ENCODE data around the gene ABHD17A.
A peak's percentile ranks its signal among the peaks of the same experiment; 100 is the strongest.

ABHD17A gene

GRCh38 chr19:1914826-1915341, 29.6 kb upstream of the ABHD17A start:
- H3K27me3 ChIP-seq (ENCODE audit: control insufficient read depth in 1 of 2, insufficient read depth in 1 of 2, low read length in 2 of 2): no peaks in the 10 kb centered on the region
- WGBS: 96% methylated on average over 23 of the region's 23 CpGs
- H3K4ac ChIP-seq (ENCODE audit: low read depth in 1 of 2, low read length in 2 of 2): no peak overlapping the region
- no peak overlapping the region for H4K91ac ChIP-seq (ENCODE audit: low read length)
- no peak overlapping the region for H3K14ac ChIP-seq (ENCODE audit: low read length in 2 of 2)
- no peak overlapping the region for H2AK5ac ChIP-seq (ENCODE audit: low read length, severe bottlenecking)
- H3K4me3 ChIP-seq (ENCODE audit: insufficient read depth in 1 of 2, low read depth in 1 of 2, low read length in 2 of 2): no peak overlapping the region
- no peak overlapping the region for H4K8ac ChIP-seq (ENCODE audit: low read length)
- H3K18ac ChIP-seq (ENCODE audit: low read depth in 1 of 2, low read length in 2 of 2): no peak overlapping the region
- peaks cover 16% of the 10 kb centered on the region for H3K4me1 ChIP-seq (ENCODE audit: control insufficient read depth, insufficient read depth, low read depth, low read length)
- H2BK15ac ChIP-seq (ENCODE audit: low read depth, poor library complexity, severe bottlenecking): no peak overlapping the region
- H3K79me1 ChIP-seq (replicated peaks; ENCODE audit: low read length, poor library complexity, severe bottlenecking): peaks cover 45% of the 10 kb centered on the region
- no peak overlapping the region for H3K4me2 ChIP-seq (ENCODE audit: low read length, poor library complexity, severe bottlenecking)
- DNase-seq: no peak
- no peak overlapping the region for H2AFZ ChIP-seq (ENCODE audit: low read depth, low read length)
- no peak overlapping the region for H2BK12ac ChIP-seq (ENCODE audit: low read length in 2 of 2)
- peaks cover 50 to 75% of the 10 kb centered on the region in 2 experiments for H3K36me3 ChIP-seq (ENCODE audit: control insufficient read depth in 1 of 2, insufficient read depth in 2 of 2, low read depth in 1 of 2, low read length in 2 of 2)
- no peak overlapping the region for H3K27ac ChIP-seq (ENCODE audit: low read length, poor library complexity, severe bottlenecking)
- no peak overlapping the region for H3K9ac ChIP-seq (ENCODE audit: low read length)
- no peak overlapping the region for H2BK5ac ChIP-seq (ENCODE audit: low read depth, low read length, poor library complexity, severe bottlenecking)
- H2BK120ac ChIP-seq (ENCODE audit: low read depth, low read length): no peak overlapping the region
- H3K9me3 ChIP-seq (ENCODE audit: control insufficient read depth, low read length): no peaks in the 10 kb centered on the region
- no peak overlapping the region for H3K23ac ChIP-seq (ENCODE audit: low read length in 2 of 2)

DNA sequence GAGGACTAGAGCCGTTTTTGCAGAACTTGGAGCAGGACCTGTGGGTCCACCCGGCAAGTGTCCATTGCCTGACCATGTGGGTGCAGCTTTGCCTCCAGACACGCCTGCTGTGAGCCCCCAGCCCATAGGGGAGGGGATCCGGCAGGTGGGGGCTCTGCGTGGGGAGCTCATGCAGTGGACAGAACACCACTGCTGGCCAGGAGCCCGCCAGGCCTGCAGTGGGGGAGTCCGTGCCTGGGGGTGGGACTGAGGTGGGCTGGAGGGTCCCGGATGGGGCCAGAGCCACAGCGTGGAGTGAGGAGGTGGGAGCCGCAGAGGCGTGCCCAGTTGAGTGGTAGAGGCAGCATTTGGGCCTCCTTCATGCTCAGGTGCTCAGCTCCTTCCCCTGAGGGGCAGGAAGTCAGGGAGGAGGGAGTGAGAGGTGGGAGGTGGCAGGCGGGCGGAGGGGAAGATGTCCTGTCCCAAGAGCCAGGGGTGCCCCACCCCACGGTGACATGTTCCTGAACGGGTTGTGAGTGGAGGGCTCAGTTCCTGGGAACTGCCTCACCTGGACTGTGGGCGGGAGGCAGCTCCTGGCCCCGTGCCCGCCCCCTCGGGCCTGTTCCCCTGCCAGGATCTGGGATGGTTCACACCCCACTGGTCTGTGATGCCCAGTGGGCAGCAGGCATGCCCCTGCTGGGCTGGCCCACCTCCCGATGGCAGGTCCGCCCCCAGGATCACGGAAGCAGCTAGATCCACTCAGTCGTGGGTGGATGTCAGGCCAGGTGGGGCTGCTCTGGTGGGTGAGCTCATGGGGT, 28.7 kb upstream of the ABHD17A start:
- DNase-seq: no peak
- no peak overlapping the region for H4K8ac ChIP-seq (ENCODE audit: low read length)
- peaks cover 44% of the 10 kb centered on the region for H3K79me1 ChIP-seq (replicated peaks; ENCODE audit: low read length, poor library complexity, severe bottlenecking)
- no peak overlapping the region for H3K18ac ChIP-seq (ENCODE audit: low read depth in 1 of 2, low read length in 2 of 2)
- WGBS: 92% methylated on average over 23 of the region's 23 CpGs
- H2AK5ac ChIP-seq (ENCODE audit: low read length, severe bottlenecking): no peak overlapping the region
- no peak overlapping the region for H3K9ac ChIP-seq (ENCODE audit: low read length)
- H3K27ac ChIP-seq (ENCODE audit: low read length, poor library complexity, severe bottlenecking): no peak overlapping the region
- no peak overlapping the region for H3K14ac ChIP-seq (ENCODE audit: low read length in 2 of 2)
- no peak overlapping the region for H2BK12ac ChIP-seq (ENCODE audit: low read length in 2 of 2)
- no peak overlapping the region for H3K4ac ChIP-seq (ENCODE audit: low read depth in 1 of 2, low read length in 2 of 2)
- no peaks in the 10 kb centered on the region for H3K27me3 ChIP-seq (ENCODE audit: control insufficient read depth in 1 of 2, insufficient read depth in 1 of 2, low read length in 2 of 2)
- H2BK120ac ChIP-seq (ENCODE audit: low read depth, low read length): no peak overlapping the region
- peaks cover 25% of the 10 kb centered on the region for H3K4me1 ChIP-seq (ENCODE audit: control insufficient read depth, insufficient read depth, low read depth, low read length)
- no peak overlapping the region for H3K4me3 ChIP-seq (ENCODE audit: insufficient read depth in 1 of 2, low read depth in 1 of 2, low read length in 2 of 2)
- H4K91ac ChIP-seq (ENCODE audit: low read length): no peak overlapping the region
- peaks cover 43 to 77% of the 10 kb centered on the region in 2 experiments for H3K36me3 ChIP-seq (ENCODE audit: control insufficient read depth in 1 of 2, insufficient read depth in 2 of 2, low read depth in 1 of 2, low read length in 2 of 2)
- no peaks in the 10 kb centered on the region for H3K9me3 ChIP-seq (ENCODE audit: control insufficient read depth, low read length)
- H3K23ac ChIP-seq (ENCODE audit: low read length in 2 of 2): no peak overlapping the region
- H3K4me2 ChIP-seq (ENCODE audit: low read length, poor library complexity, severe bottlenecking): no peak overlapping the region
- no peak overlapping the region for H2BK5ac ChIP-seq (ENCODE audit: low read depth, low read length, poor library complexity, severe bottlenecking)
- no peak overlapping the region for H2BK15ac ChIP-seq (ENCODE audit: low read depth, poor library complexity, severe bottlenecking)
- no peak overlapping the region for H2AFZ ChIP-seq (ENCODE audit: low read depth, low read length)

DNA sequence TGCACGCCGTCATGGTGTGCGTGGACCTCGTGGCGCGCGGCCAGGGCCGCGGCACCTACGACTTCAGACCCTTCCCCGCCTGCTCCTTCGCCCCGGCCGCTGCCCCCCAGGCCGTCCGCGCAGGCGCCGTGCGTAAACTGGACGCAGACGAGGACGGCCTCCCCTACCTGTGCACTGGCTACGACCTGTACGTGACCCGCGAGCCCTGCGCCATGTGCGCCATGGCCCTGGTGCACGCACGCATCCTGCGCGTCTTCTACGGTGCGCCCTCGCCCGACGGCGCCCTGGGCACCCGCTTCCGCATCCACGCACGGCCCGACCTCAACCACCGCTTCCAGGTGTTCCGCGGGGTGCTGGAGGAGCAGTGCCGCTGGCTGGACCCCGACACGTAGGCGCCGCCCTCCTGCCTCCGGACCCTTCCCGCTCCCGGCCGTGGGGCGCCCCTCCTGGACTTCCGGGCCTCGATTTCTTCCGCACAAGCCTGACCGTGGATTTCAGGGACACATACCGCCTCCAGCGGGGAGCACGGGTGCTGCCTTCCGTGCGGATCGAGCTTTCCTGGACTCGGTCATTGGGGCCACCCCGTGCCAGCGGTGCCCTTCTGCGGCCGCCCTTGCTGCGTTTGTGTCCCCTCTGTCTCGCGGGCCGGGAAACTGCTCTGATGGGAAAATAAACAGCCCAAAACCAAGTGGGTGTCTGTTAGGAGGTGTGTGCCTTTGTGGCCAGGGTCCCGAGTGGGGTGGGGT, 27.6 kb upstream of the ABHD17A start:
- Histone ChIP-seq H2BK15ac (ENCODE audit: low read depth, poor library complexity, severe bottlenecking) (no peak overlapping the region), H3K14ac (ENCODE audit: low read length in 2 of 2) (no peak overlapping the region), H3K4me3 (ENCODE audit: insufficient read depth in 1 of 2, low read depth in 1 of 2, low read length in 2 of 2) (peak overlapping the region in 1 of 2 experiments; percentile 3), H3K79me1 (replicated peaks; ENCODE audit: low read length, poor library complexity, severe bottlenecking) (peaks cover 40% of the 10 kb centered on the region), H3K18ac (ENCODE audit: low read depth in 1 of 2, low read length in 2 of 2) (no peak overlapping the region), H3K4ac (ENCODE audit: low read depth in 1 of 2, low read length in 2 of 2) (no peak overlapping the region), H3K27me3 (ENCODE audit: control insufficient read depth in 1 of 2, insufficient read depth in 1 of 2, low read length in 2 of 2) (no peaks in the 10 kb centered on the region), H3K9ac (ENCODE audit: low read length) (no peak overlapping the region), H3K4me1 (ENCODE audit: control insufficient read depth, insufficient read depth, low read depth, low read length) (peaks cover 29% of the 10 kb centered on the region), H2BK5ac (ENCODE audit: low read depth, low read length, poor library complexity, severe bottlenecking) (no peak overlapping the region), H4K8ac (ENCODE audit: low read length) (no peak overlapping the region), H3K9me3 (ENCODE audit: control insufficient read depth, low read length) (no peaks in the 10 kb centered on the region), H4K91ac (ENCODE audit: low read length) (no peak overlapping the region), H3K23ac (ENCODE audit: low read length in 2 of 2) (no peak overlapping the region), H2AK5ac (ENCODE audit: low read length, severe bottlenecking) (no peak overlapping the region), H3K4me2 (ENCODE audit: low read length, poor library complexity, severe bottlenecking) (no peak overlapping the region), H2AFZ (ENCODE audit: low read depth, low read length) (no peak overlapping the region), H2BK12ac (ENCODE audit: low read length in 2 of 2) (peak overlapping the region in 1 of 2 experiments; percentile 21), H3K27ac (ENCODE audit: low read length, poor library complexity, severe bottlenecking) (no peak overlapping the region), H3K36me3 (ENCODE audit: control insufficient read depth in 1 of 2, insufficient read depth in 2 of 2, low read depth in 1 of 2, low read length in 2 of 2) (peaks cover 32 to 72% of the 10 kb centered on the region in 2 experiments), H2BK120ac (ENCODE audit: low read depth, low read length) (no peak overlapping the region)
- no peak for DNase-seq
- WGBS: 99% methylated on average over 77 of the region's 77 CpGs

GRCh38 chr19:1911995-1912394, 26.7 kb upstream of the ABHD17A start:
- no peak overlapping the region for H3K4me3 ChIP-seq (ENCODE audit: insufficient read depth in 1 of 2, low read depth in 1 of 2, low read length in 2 of 2)

More at GRCh38 chr19:1911995-1912394, 26.7 kb upstream of the ABHD17A start:
- no peak overlapping the region for H3K9ac ChIP-seq (ENCODE audit: low read length)
- no peak overlapping the region for H2BK15ac ChIP-seq (ENCODE audit: low read depth, poor library complexity, severe bottlenecking)
- H3K23ac ChIP-seq (ENCODE audit: low read length in 2 of 2): no peak overlapping the region
- H4K8ac ChIP-seq (ENCODE audit: low read length): no peak overlapping the region
- no peak overlapping the region for H2AK5ac ChIP-seq (ENCODE audit: low read length, severe bottlenecking)
- H3K4ac ChIP-seq (ENCODE audit: low read depth in 1 of 2, low read length in 2 of 2): no peak overlapping the region
- H3K79me1 ChIP-seq (replicated peaks; ENCODE audit: low read length, poor library complexity, severe bottlenecking): peaks cover 32% of the 10 kb centered on the region
- H3K18ac ChIP-seq (ENCODE audit: low read depth in 1 of 2, low read length in 2 of 2): no peak overlapping the region
- WGBS: 95% methylated on average over 37 of the region's 37 CpGs
- H2AFZ ChIP-seq (ENCODE audit: low read depth, low read length): no peak overlapping the region
- no peaks in the 10 kb centered on the region for H3K27me3 ChIP-seq (ENCODE audit: control insufficient read depth in 1 of 2, insufficient read depth in 1 of 2, low read length in 2 of 2)
- H2BK5ac ChIP-seq (ENCODE audit: low read depth, low read length, poor library complexity, severe bottlenecking): no peak overlapping the region
- no peak for DNase-seq
- H4K91ac ChIP-seq (ENCODE audit: low read length): no peak overlapping the region
- H2BK12ac ChIP-seq (ENCODE audit: low read length in 2 of 2): no peak overlapping the region
- no peak overlapping the region for H3K27ac ChIP-seq (ENCODE audit: low read length, poor library complexity, severe bottlenecking)
- H3K14ac ChIP-seq (ENCODE audit: low read length in 2 of 2): no peak overlapping the region
- no peak overlapping the region for H2BK120ac ChIP-seq (ENCODE audit: low read depth, low read length)
- peaks cover 25 to 73% of the 10 kb centered on the region in 2 experiments for H3K36me3 ChIP-seq (ENCODE audit: control insufficient read depth in 1 of 2, insufficient read depth in 2 of 2, low read depth in 1 of 2, low read length in 2 of 2)
- no peaks in the 10 kb centered on the region for H3K9me3 ChIP-seq (ENCODE audit: control insufficient read depth, low read length)
- no peak overlapping the region for H3K4me2 ChIP-seq (ENCODE audit: low read length, poor library complexity, severe bottlenecking)
- peaks cover 38% of the 10 kb centered on the region for H3K4me1 ChIP-seq (ENCODE audit: control insufficient read depth, insufficient read depth, low read depth, low read length)
